ENCODE data around the gene ARHGAP24.

ARHGAP24 gene

GRCh38 chr4:85803856-85804255 is 328.9 kb downstream of the ARHGAP24 start:
- H3K27ac ChIP-seq: no peak overlapping the region
- TF ChIP-seq, protein P1, sequence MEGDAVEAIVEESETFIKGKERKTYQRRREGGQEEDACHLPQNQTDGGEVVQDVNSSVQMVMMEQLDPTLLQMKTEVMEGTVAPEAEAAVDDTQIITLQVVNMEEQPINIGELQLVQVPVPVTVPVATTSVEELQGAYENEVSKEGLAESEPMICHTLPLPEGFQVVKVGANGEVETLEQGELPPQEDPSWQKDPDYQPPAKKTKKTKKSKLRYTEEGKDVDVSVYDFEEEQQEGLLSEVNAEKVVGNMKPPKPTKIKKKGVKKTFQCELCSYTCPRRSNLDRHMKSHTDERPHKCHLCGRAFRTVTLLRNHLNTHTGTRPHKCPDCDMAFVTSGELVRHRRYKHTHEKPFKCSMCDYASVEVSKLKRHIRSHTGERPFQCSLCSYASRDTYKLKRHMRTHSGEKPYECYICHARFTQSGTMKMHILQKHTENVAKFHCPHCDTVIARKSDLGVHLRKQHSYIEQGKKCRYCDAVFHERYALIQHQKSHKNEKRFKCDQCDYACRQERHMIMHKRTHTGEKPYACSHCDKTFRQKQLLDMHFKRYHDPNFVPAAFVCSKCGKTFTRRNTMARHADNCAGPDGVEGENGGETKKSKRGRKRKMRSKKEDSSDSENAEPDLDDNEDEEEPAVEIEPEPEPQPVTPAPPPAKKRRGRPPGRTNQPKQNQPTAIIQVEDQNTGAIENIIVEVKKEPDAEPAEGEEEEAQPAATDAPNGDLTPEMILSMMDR (conservative IDR thresholded peaks at IDR 0.05): no peak

DNA sequence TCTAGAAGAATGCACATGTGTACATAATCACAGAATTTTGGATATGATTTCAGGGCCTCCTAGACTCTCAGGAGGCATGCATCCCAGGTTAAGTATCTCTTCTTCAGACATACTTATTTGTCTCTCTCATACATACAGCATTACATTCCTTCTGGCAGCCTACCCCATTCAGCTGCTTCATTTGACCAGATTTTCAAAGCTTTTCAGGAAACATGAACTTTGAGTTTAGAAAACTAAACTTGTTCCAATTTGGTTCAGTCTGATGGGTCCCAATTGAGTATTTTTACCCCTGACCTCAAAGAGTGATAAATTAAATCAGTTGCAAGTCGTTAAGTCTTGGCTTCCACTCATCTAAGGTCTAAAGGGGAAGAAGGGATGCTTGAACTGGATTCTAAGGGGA is 330.9 kb downstream of the ARHGAP24 start:
- TF ChIP-seq, protein P1 (conservative IDR thresholded peaks at IDR 0.05): no peak
- TF ChIP-seq ZFX (IDR thresholded peaks at IDR 0.05): no peak
- no peak overlapping the region for H3K27ac ChIP-seq

DNA sequence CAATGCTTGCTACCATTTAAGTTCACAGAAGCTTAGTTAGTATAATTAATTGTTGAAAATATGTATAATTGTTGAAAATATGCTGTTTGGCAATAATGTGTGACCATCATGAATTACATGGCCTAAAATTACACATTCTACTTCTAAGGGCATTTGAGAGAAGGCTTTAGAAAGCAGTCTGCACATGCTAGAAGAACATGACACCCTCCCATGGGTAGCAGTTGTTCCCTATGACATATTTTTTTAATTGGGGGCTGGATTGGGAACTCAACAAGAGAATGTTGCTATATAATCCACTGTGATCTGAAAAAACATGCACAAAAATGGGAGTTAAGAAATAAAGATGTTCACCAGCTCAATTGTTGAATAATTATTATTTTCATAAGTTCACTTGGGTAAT is 331.4 kb downstream of the ARHGAP24 start:
- TF ChIP-seq ZFX (IDR thresholded peaks at IDR 0.05): no peak
- TF ChIP-seq, protein P1 (conservative IDR thresholded peaks at IDR 0.05): no peak
- no peak overlapping the region for H3K27ac ChIP-seq

DNA sequence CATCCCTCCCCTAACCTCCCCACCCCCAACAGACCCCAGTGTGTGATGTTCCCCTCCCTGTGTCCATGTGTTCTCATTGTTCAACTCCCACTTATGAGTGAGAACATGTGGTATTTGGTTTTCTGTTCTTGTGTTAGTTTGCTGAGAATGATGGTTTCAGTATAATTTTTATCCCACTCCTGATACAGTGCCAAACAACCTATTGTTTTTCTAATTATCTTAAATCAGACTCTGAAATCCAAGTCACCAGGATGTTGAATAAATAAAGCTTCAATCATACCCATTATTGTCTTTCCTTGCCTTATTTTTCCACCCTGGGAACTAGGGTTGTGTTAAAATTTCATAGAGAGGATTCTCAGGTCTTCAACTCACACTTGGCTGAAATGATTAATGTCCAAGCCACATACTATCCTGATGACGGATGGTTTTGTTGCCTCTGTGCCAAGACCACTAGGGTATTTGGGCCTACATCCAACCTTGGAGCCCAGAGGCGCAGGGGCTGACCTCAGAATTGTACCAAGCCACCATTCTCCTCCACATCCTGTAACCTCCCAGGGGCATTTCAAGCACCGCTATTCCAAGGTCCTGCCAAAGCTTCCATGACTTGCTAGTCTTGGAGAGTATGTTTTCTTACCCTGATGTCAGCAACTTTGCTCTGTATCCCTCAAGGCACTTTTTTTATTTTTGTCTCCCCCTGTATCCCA is 332.4 kb downstream of the ARHGAP24 start:
- TF ChIP-seq, protein P1 (conservative IDR thresholded peaks at IDR 0.05): no peak
- TF ChIP-seq ZFX (IDR thresholded peaks at IDR 0.05): no peak
- H3K27ac ChIP-seq: no peak overlapping the region

DNA sequence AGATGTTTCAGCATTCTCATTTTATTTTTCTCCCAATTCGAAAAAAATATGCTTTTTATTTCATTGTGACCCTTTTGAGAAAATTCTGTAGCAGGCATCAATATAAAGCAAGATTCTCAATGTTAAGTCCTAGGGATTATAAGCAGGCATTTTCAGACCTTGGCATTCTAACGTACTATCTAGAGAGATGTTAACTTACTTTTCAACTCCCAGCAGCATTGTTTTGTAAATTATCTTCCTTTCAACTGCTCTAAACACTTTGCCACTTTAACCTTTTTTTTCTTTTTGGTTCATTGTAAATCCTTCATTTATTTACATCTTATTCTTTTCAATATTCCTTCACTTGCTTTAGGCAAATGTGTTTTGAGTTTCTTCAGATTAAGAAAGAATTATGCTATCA is 333.2 kb downstream of the ARHGAP24 start:
- TF ChIP-seq ZFX (IDR thresholded peaks at IDR 0.05): no peak
- TF ChIP-seq, protein P1 (conservative IDR thresholded peaks at IDR 0.05): no peak
- H3K27ac ChIP-seq: no peak overlapping the region

DNA sequence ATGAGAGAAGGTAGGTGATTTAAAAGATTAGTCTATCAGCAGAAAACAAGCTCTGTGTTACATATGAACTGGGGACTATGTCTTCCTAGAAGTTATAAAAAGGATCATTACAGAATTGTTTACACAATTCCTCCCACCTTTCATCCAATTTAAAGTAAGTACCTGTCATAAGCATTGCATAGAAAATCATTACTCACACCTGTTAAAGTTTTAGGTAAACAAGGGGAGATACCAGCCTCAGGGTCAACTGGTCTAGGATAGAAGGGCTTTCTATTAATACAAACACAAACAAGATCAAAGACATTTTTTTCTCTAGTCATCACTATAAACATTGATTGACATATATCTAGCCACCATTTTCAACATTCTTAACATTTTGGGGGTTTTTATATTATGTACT is 333.9 kb downstream of the ARHGAP24 start:
- no peak overlapping the region for H3K27ac ChIP-seq

DNA sequence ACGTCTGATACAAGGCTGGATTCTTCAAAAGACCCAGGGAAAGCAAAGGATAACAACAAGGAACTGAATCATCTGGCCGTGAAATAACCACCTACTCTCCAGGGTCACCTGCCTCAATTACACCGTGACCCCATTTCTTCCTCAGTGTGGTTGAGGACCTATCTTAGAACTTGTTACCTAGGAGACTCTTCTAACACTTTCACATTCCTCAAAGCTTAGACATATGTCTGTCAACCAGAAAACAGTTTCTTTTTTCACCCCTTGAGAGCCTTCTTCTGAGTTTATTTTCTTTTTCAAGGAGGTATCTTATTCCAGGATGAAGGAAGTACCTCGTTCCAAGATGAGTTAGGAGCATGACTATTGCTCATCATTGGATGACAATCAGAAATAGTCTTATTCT is 337.8 kb downstream of the ARHGAP24 start:
- no peak for TF ChIP-seq ZFX (IDR thresholded peaks at IDR 0.05)
- TF ChIP-seq, protein P1 (conservative IDR thresholded peaks at IDR 0.05): no peak
- H3K27ac ChIP-seq: no peak overlapping the region

More for the DNA sequence above, 333.9 kb downstream of the ARHGAP24 start:
- TF ChIP-seq ZFX (IDR thresholded peaks at IDR 0.05): no peak
- TF ChIP-seq, protein P1 (conservative IDR thresholded peaks at IDR 0.05): no peak
